Vagina (tissue), 2 donors: Measurements from ENCODE around the gene ARHGAP45. TPM values are rescaled to one million over a fixed set of nuclear protein-coding genes. Genes with fewer than 3 reads are reported as not detected.

ENCODE experiments used
- DNase-seq, 2 donors: peaks; one replicate each; pipeline ENCODE4 v3.0.0-alpha.2; 2017; ENCODE audit errors: extremely low spot score in 2 of 2
- H3K27ac ChIP-seq: fragments of 200-600 bp; sonication (generic); one replicate; pipeline ENCODE4 v1.5.1; 2019
- H3K27me3 ChIP-seq: fragments of 200-600 bp; sonication (generic); one replicate; pipeline ENCODE4 v1.5.1; 2019
- H3K36me3 ChIP-seq, 2 donors: fragments of 200-600 bp; sonication (generic); one replicate each; pipeline ENCODE4 v1.5.1; 2017 to 2019
- H3K4me1 ChIP-seq: fragments of 200-600 bp; sonication (generic); one replicate; pipeline ENCODE4 v1.5.1; 2019
- H3K4me3 ChIP-seq, 2 donors: fragments of 200-600 bp; sonication (generic); 1 replicate in 1 of 2; 2 replicates in 1 of 2; pipeline ENCODE4 v1.5.1; 2016 to 2019
- H3K9me3 ChIP-seq: fragments of 200-600 bp; sonication (generic); one replicate; pipeline ENCODE4 v1.5.1; 2019
- POLR2A ChIP-seq, 2 donors: fragments of 450-650 bp; IDR thresholded peaks; one replicate each; pipeline ENCODE4 v1.6.1; 2017; ENCODE audit warnings: antibody characterized with exemption in 2 of 2, mild to moderate bottlenecking in 2 of 2, moderate library complexity in 2 of 2
- POLR2AphosphoS5 ChIP-seq, 2 donors: sonication (generic); formaldehyde crosslinking; IDR thresholded peaks; one replicate each; pipeline ENCODE4 v1.9.0; 2017; ENCODE audit warnings: antibody characterized with exemption in 2 of 2, mild to moderate bottlenecking in 2 of 2, low read depth in 1 of 2; ENCODE audit not compliant: insufficient read depth in 1 of 2
- intact Hi-C: fragments of 100-400 bp; cut with DNase I; formaldehyde crosslinking; loops from one replicate; pipeline ENCODE4 v1.15.1; 2023
- total RNA-seq: library from RNA; depleted of rRNA; stranded (reverse); fragments of >200 nt; gene quantifications from one replicate; pipeline ENCODE4 v1.2.3, GENCODE V29; 2016
- TF ChIP-seq, protein P1 (sequence below), 3 experiments: fragments of 450-650 bp in 2 of 3; fragments of 200-600 bp in 1 of 3; sonication (generic) in 1 of 3; IDR thresholded peaks; one replicate each; pipeline ENCODE4 v1.5.1; 2017 to 2019; ENCODE audit warnings: antibody characterized with exemption in 3 of 3, mild to moderate bottlenecking in 2 of 3, moderate library complexity in 2 of 3

ARHGAP45 gene
- total RNA-seq, 1 donor from 2014 or later, result 36.8 TPM

DNA sequence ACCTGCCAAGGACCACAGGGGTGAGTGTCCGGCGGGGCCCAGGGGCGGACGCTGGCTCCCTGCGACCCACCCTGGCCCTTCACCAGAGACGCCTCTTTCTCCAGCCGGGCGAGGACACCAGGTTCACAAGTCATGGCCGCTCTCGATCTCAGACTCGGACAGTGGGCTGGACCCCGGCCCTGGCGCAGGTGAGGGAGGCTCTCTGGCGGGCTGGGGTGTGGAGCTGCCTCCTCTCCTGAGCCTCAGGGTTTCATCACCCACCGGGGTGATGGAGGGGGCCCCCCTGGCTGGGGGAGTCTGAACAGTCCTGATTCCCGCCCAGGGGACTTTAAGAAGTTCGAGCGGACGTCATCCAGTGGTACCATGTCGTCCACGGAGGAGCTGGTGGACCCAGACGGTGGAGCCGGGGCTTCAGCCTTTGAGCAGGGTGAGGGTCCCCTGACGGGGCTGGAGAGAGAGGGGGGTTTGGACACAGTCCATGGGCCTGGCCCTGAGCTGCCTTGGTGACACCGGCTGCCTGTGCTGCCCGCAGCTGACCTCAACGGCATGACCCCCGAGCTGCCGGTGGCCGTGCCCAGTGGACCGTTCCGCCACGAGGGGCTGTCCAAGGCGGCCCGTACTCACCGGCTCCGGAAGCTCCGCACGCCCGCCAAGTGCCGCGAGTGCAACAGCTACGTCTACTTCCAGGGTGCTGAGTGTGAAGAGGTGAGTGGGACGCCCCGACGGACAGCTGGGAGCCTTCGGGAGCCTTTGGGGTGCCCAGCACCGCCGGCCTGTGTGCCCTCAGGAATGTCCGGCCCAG lies 13.6 kb downstream of the ARHGAP45 start:
- intact Hi-C loops, result no loop called here
- Histone ChIP-seq H3K4me3 (no peak overlapping the region), H3K27me3 (no peaks in the 10 kb centered on the region), H3K27ac (no peak overlapping the region), H3K9me3 (no peaks in the 10 kb centered on the region), H3K36me3 (peaks cover 0 to 4% of the 10 kb centered on the region in 2 donors), H3K4me1 (peaks cover 28% of the 10 kb centered on the region)
- TF ChIP-seq, protein P1, sequence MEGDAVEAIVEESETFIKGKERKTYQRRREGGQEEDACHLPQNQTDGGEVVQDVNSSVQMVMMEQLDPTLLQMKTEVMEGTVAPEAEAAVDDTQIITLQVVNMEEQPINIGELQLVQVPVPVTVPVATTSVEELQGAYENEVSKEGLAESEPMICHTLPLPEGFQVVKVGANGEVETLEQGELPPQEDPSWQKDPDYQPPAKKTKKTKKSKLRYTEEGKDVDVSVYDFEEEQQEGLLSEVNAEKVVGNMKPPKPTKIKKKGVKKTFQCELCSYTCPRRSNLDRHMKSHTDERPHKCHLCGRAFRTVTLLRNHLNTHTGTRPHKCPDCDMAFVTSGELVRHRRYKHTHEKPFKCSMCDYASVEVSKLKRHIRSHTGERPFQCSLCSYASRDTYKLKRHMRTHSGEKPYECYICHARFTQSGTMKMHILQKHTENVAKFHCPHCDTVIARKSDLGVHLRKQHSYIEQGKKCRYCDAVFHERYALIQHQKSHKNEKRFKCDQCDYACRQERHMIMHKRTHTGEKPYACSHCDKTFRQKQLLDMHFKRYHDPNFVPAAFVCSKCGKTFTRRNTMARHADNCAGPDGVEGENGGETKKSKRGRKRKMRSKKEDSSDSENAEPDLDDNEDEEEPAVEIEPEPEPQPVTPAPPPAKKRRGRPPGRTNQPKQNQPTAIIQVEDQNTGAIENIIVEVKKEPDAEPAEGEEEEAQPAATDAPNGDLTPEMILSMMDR (IDR thresholded peaks at IDR 0.05), result no peak
- TF ChIP-seq POLR2AphosphoS5 (IDR thresholded peaks at IDR 0.05; ENCODE audit: insufficient read depth in 1 of 2, low read depth in 1 of 2) (no peak), POLR2A (IDR thresholded peaks at IDR 0.05) (no peak)
- no peak for DNase-seq

DNA sequence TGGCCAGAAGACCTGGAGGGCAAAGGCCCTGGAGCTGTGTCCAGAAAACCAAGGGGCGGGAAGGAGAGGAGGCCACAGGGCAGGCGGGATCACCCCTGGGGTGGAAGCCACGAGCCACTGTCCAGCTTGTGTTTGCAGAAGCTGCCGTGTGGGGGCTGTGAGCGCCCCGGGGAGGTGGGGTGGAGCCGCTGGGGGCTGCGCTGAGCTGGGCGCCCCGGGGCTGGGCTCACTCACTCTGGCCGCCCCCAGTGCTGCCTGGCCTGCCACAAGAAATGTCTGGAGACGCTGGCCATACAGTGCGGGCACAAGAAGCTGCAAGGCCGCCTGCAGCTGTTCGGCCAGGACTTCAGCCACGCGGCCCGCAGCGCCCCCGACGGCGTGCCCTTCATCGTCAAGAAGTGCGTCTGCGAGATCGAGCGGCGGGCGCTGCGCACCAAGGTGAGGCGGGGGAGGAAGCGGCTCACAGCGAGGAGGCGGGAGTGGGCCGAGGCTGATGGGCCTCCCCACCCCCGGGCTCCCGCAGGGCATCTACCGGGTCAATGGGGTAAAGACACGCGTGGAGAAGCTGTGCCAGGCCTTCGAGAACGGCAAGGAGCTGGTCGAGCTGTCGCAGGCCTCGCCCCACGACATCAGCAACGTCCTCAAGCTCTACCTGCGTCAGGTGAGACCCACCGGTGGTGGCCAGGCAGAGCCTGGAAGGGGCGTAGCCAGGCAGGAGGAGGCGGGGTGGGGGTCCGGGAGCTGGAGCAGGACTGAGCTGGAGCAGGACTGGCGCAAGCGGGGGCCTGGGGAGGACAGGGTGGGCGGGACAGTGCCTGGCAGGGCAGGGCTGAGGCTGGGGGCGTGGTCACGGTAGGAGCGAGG lies 14.6 kb downstream of the ARHGAP45 start:
- Histone ChIP-seq H3K4me1 (peaks cover 27% of the 10 kb centered on the region), H3K27ac (no peak overlapping the region), H3K4me3 (no peak overlapping the region), H3K36me3 (peaks cover 0 to 4% of the 10 kb centered on the region in 2 donors), H3K9me3 (no peaks in the 10 kb centered on the region), H3K27me3 (no peaks in the 10 kb centered on the region)
- TF ChIP-seq, protein P1 (IDR thresholded peaks at IDR 0.05), result no peak
- no peak for TF ChIP-seq POLR2A (IDR thresholded peaks at IDR 0.05)
- TF ChIP-seq POLR2AphosphoS5 (IDR thresholded peaks at IDR 0.05; ENCODE audit: insufficient read depth in 1 of 2, low read depth in 1 of 2), result no peak
- DNase-seq, result no peak
- intact Hi-C loops, result no loop called here

DNA sequence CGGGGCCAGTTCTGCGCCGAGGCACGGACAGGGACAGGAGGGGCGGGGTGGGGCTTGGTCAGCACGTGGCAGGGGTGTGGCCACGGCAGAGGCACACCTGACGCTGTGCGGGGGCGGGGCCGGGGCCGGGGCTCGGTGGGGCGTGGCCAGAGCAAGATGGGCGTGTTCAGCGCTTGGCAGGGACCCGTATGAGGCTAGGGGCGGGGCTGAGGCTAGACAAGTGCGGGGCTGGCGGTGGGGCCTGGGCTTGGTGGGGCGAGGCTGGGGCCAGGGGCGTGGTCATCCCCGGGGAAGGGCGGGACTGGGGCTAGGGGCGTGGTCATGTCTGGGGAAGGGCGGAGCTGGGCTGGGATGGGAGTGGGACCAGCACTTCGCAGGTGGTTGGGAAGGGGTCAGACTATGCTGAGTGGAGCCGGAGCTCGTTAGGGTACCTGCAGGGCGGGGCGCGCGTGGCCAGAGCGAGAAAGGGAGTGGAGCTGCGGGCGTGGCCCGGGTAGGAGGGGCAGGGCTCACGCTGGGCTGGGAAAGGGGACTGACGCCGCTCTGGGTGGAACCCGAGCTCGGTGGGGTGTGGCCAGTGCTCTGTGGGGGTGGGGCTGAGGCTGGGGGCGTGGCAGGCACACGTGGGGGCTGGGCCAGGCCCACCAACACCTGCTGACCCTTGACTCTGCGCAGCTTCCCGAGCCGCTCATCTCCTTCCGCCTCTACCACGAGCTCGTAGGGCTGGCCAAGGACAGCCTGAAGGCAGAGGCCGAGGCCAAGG lies 15.4 kb downstream of the ARHGAP45 start:
- Histone ChIP-seq H3K36me3 (peaks cover 0 to 4% of the 10 kb centered on the region in 2 donors), H3K27me3 (no peaks in the 10 kb centered on the region), H3K4me3 (peak overlapping the region in 1 of 2 donors; percentile 20), H3K9me3 (no peaks in the 10 kb centered on the region), H3K4me1 (peaks cover 24% of the 10 kb centered on the region), H3K27ac (peak overlapping the region; percentile 20)
- TF ChIP-seq, protein P1 (IDR thresholded peaks at IDR 0.05), result no peak
- no peak for TF ChIP-seq POLR2AphosphoS5 (IDR thresholded peaks at IDR 0.05; ENCODE audit: insufficient read depth in 1 of 2, low read depth in 1 of 2)
- intact Hi-C loops, result no loop called here
- DNase-seq, result no peak

DNA sequence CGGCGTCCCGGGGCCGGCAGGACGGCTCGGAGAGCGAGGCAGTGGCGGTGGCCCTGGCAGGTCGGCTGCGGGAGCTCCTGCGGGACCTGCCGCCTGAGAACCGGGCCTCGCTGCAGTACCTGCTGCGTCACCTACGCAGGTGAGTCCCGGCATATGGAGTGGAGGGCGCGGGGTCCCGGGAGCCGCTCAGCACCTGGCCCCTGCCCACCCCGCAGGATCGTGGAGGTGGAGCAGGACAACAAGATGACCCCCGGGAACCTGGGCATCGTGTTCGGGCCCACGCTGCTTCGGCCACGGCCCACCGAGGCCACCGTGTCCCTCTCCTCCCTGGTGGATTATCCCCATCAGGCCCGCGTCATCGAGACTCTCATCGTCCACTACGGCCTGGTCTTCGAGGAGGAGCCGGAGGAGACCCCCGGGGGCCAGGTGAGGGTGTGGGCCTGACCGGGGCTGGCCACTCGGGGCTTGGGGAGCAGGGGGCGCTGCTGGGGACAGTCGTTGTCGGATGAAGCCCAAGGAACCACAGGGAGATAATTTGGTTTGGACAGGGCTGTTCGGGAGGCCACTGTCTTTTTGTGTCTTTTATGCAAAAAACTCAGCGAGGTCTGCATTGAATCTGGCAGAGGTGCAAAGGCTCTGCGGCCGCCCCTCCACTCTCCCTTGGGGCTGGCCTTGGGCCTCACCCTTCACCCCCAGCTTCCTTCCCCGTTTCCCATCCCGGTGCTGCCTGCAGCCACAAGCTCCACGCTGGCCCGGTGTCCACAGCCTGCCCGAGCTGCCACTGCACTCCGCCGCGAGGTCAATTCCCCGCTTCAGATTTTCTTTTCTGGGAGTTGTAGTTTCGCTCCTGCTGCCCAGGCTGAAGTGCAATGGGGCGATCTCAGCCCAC lies 16.2 kb downstream of the ARHGAP45 start:
- DNase-seq, result no peak
- Histone ChIP-seq H3K27me3 (no peaks in the 10 kb centered on the region), H3K4me3 (peak overlapping the region in 1 of 2 donors; percentile 20), H3K9me3 (no peaks in the 10 kb centered on the region), H3K36me3 (peaks cover 0 to 4% of the 10 kb centered on the region in 2 donors), H3K27ac (no peak overlapping the region), H3K4me1 (peaks cover 21% of the 10 kb centered on the region)
- TF ChIP-seq POLR2AphosphoS5 (IDR thresholded peaks at IDR 0.05; ENCODE audit: insufficient read depth in 1 of 2, low read depth in 1 of 2), result no peak
- TF ChIP-seq POLR2A (IDR thresholded peaks at IDR 0.05), result no peak
- TF ChIP-seq, protein P1 (IDR thresholded peaks at IDR 0.05), result no peak
- intact Hi-C loops, result no loop called here
